ENCODE measurements around the gene AK3.
"Not testable (repeated sequence)": the region's sequence is repeated elsewhere in the genome, so short reads cannot be mapped to it uniquely, and the experiment has no call there.

Gene AK3

GRCh38 chr9:4786599-4786998 is 45.6 kb upstream of the AK3 start:
- Histone ChIP-seq H3K27ac (ENCODE audit: low read depth, low read length) (no peak overlapping the region), H2AFZ (ENCODE audit: low read depth, low read length, severe bottlenecking) (no peak overlapping the region), H3K4me3 (ENCODE audit: insufficient read depth, low read length, poor library complexity, severe bottlenecking) (no peak overlapping the region), H3F3A (ENCODE audit: insufficient read depth) (no peaks in the 10 kb centered on the region), H3K79me2 (ENCODE audit: insufficient read depth, low read length) (no peaks in the 10 kb centered on the region), H3K9me3 (ENCODE audit: insufficient read depth, low read length) (no peaks in the 10 kb centered on the region), H3K27me3 (ENCODE audit: low read length) (no peaks in the 10 kb centered on the region), H3K4me2 (ENCODE audit: low read depth, low read length, poor library complexity, severe bottlenecking) (no peak overlapping the region), H4K20me1 (ENCODE audit: low read depth, low read length) (no peaks in the 10 kb centered on the region), H3K36me3 (ENCODE audit: low read length) (no peaks in the 10 kb centered on the region), H3K9me2 (replicated peaks; ENCODE audit: insufficient read depth, low read length) (no peaks in the 10 kb centered on the region), H3K9ac (ENCODE audit: low read length) (no peak overlapping the region)
- TF ChIP-seq EZH2phosphoT487 (conservative IDR thresholded peaks at IDR 0.05; ENCODE audit: low read length) (no peak), CTCF (IDR thresholded peaks at IDR 0.05; ENCODE audit: insufficient read depth, low read length, poor library complexity, severe bottlenecking) (no peak)

- Histone ChIP-seq H2AFZ (ENCODE audit: low read depth, low read length, severe bottlenecking) (no peak overlapping the region), H3K4me3 (ENCODE audit: insufficient read depth, low read length, poor library complexity, severe bottlenecking) (no peak overlapping the region), H3K9me2 (replicated peaks; ENCODE audit: insufficient read depth, low read length) (no peaks in the 10 kb centered on the region), H3K27me3 (ENCODE audit: low read length) (no peaks in the 10 kb centered on the region), H3K27ac (ENCODE audit: low read depth, low read length) (no peak overlapping the region), H3K79me2 (ENCODE audit: insufficient read depth, low read length) (no peaks in the 10 kb centered on the region), H3K9me3 (ENCODE audit: insufficient read depth, low read length) (no peaks in the 10 kb centered on the region), H3K36me3 (ENCODE audit: low read length) (no peaks in the 10 kb centered on the region), H3K9ac (ENCODE audit: low read length) (no peak overlapping the region), H3F3A (ENCODE audit: insufficient read depth) (no peaks in the 10 kb centered on the region), H4K20me1 (ENCODE audit: low read depth, low read length) (no peaks in the 10 kb centered on the region), H3K4me2 (ENCODE audit: low read depth, low read length, poor library complexity, severe bottlenecking) (no peak overlapping the region)
- TF ChIP-seq EZH2phosphoT487 (conservative IDR thresholded peaks at IDR 0.05; ENCODE audit: low read length) (no peak), CTCF (IDR thresholded peaks at IDR 0.05; ENCODE audit: insufficient read depth, low read length, poor library complexity, severe bottlenecking) (no peak)
Observed at GRCh38 chr9:4784403-4784802, 43.4 kb upstream of the AK3 start.

- H3F3A ChIP-seq (ENCODE audit: insufficient read depth); H3K27me3 ChIP-seq (ENCODE audit: low read length); H3K36me3 ChIP-seq (ENCODE audit: low read length); H3K79me2 ChIP-seq (ENCODE audit: insufficient read depth, low read length); H3K27ac ChIP-seq (ENCODE audit: low read depth, low read length); H3K9me3 ChIP-seq (ENCODE audit: insufficient read depth, low read length); H3K9ac ChIP-seq (ENCODE audit: low read length); H3K4me2 ChIP-seq (ENCODE audit: low read depth, low read length, poor library complexity, severe bottlenecking); H3K4me3 ChIP-seq (ENCODE audit: insufficient read depth, low read length, poor library complexity, severe bottlenecking); H4K20me1 ChIP-seq (ENCODE audit: low read depth, low read length); H2AFZ ChIP-seq (ENCODE audit: low read depth, low read length, severe bottlenecking); H3K9me2 ChIP-seq (replicated peaks; ENCODE audit: insufficient read depth, low read length): not testable (repeated sequence)
Observed at GRCh38 chr9:4783191-4783590, 42.2 kb upstream of the AK3 start.

GRCh38 chr9:4781408-4781807 is 40.4 kb upstream of the AK3 start:
- H3F3A ChIP-seq (ENCODE audit: insufficient read depth), result no peaks in the 10 kb centered on the region
- H3K36me3 ChIP-seq (ENCODE audit: low read length), result no peaks in the 10 kb centered on the region
- H3K9me3 ChIP-seq (ENCODE audit: insufficient read depth, low read length), result no peaks in the 10 kb centered on the region
- no peak overlapping the region for H2AFZ ChIP-seq (ENCODE audit: low read depth, low read length, severe bottlenecking)
- H3K27me3 ChIP-seq (ENCODE audit: low read length), result no peaks in the 10 kb centered on the region
- H3K9me2 ChIP-seq (replicated peaks; ENCODE audit: insufficient read depth, low read length), result no peaks in the 10 kb centered on the region
- no peak overlapping the region for H3K4me3 ChIP-seq (ENCODE audit: insufficient read depth, low read length, poor library complexity, severe bottlenecking)
- H3K27ac ChIP-seq (ENCODE audit: low read depth, low read length), result no peak overlapping the region
- TF ChIP-seq CTCF (IDR thresholded peaks at IDR 0.05; ENCODE audit: insufficient read depth, low read length, poor library complexity, severe bottlenecking), result no peak
- TF ChIP-seq EZH2phosphoT487 (conservative IDR thresholded peaks at IDR 0.05; ENCODE audit: low read length), result no peak
- no peak overlapping the region for H3K9ac ChIP-seq (ENCODE audit: low read length)
- no peaks in the 10 kb centered on the region for H4K20me1 ChIP-seq (ENCODE audit: low read depth, low read length)
- no peaks in the 10 kb centered on the region for H3K79me2 ChIP-seq (ENCODE audit: insufficient read depth, low read length)
- H3K4me2 ChIP-seq (ENCODE audit: low read depth, low read length, poor library complexity, severe bottlenecking), result no peak overlapping the region
